Astrocyte of the cerebellum (primary cell): Measurements from ENCODE around the gene ELAVL2.

Experiments
- DNase-seq: peaks from one replicate; pipeline ENCODE4 v3.0.0-alpha.2; 2011; ENCODE audit warnings: low read depth
- H3K4me3 ChIP-seq: 2 replicates; pipeline ENCODE4 v1.5.1; 2011; ENCODE audit warnings: mild to moderate bottlenecking, low read depth, low read length, moderate library complexity
- in situ Hi-C: cut with HindIII; loops from 2 replicates; pipeline ENCODE4 v1.10.0; 2017; ENCODE audit warnings: low sequenced_read_pairs
- TF ChIP-seq, protein P1 (sequence below): IDR thresholded peaks from 2 replicates; pipeline ENCODE4 v1.5.1; 2012; ENCODE audit warnings: low read length, low read depth, moderate library complexity, mild to moderate bottlenecking; ENCODE audit errors: missing control alignments

The ELAVL2 gene

DNA sequence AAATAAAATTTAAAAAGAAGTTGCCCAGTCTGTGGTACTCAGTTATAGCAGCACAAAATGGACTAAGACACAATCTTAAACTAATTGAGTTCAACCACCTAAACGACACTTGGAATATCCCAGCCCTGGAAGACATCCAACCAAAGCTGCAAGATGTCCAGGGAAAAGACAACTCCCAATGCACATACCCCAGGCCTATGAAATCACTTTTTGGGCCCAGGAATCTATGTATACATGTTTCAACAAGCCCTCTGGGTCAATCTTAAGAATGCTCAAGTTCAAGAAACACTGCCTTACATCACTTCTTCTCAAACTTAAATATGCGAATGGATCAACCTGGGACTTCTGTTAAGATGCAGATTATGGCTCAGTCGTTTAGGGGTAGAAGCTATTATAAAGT is 148.6 kb downstream of the ELAVL2 start:
- DNase-seq, result no peak
- TF ChIP-seq, protein P1, sequence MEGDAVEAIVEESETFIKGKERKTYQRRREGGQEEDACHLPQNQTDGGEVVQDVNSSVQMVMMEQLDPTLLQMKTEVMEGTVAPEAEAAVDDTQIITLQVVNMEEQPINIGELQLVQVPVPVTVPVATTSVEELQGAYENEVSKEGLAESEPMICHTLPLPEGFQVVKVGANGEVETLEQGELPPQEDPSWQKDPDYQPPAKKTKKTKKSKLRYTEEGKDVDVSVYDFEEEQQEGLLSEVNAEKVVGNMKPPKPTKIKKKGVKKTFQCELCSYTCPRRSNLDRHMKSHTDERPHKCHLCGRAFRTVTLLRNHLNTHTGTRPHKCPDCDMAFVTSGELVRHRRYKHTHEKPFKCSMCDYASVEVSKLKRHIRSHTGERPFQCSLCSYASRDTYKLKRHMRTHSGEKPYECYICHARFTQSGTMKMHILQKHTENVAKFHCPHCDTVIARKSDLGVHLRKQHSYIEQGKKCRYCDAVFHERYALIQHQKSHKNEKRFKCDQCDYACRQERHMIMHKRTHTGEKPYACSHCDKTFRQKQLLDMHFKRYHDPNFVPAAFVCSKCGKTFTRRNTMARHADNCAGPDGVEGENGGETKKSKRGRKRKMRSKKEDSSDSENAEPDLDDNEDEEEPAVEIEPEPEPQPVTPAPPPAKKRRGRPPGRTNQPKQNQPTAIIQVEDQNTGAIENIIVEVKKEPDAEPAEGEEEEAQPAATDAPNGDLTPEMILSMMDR, result no peak
- in situ Hi-C loops, result no loop called here
- H3K4me3 ChIP-seq, result no peak overlapping the region

DNA sequence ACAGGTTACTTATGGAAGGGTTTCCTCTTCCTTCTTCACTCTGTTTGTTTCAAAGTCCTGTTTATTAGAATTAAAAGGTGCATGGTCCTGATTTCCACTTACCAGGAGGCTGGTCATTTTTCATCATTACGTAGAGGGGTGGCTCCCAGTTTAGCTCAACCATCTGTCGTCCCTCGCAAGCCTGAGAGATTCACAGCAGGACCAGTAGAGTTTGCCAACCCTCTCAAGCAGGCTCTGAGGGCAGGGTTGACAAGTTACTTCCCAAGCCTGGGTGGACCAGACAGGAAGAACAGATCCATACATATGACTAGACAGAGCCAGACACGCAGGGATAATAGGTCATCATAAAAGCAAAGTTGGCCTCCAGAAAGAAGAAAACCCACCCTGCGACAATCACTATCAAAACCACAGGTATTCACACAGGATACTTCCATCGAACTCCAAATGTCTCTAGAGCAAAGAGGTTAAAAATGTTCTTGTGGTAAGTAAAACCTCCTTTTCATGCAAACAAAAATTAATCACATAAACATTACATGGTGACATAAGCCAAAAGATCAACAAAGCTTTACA is 151.9 kb downstream of the ELAVL2 start:
- no peak overlapping the region for H3K4me3 ChIP-seq
- in situ Hi-C loops, result loop anchor here (5.0 kb wide), 1 partner anchor 43 kb away; no protein-coding TSS in a partner anchor
- DNase-seq, result no peak
- TF ChIP-seq, protein P1, result no peak

DNA sequence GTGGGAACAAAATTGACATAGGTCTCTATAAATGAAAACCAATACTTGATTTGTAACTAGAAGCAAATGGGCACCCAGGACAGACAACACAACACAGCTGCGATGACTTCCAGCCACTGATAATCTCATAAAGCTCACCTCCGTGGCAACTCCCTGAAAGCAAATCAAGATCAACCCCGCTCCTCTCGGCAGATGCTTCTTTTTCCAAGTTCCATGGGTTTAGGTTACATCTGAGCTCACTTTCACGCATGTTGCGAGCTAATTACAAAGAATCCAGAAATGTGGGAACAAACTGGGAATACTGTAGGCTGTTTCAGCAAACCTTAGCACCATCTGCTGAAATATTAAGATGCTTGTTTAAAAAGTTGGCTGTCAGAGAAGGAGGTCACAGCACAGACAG is 153.9 kb downstream of the ELAVL2 start:
- no peak overlapping the region for H3K4me3 ChIP-seq
- TF ChIP-seq, protein P1, result no peak
- in situ Hi-C loops, result loop anchor here (5.0 kb wide), 1 partner anchor 45 kb away; no protein-coding TSS in a partner anchor
- no peak for DNase-seq

DNA sequence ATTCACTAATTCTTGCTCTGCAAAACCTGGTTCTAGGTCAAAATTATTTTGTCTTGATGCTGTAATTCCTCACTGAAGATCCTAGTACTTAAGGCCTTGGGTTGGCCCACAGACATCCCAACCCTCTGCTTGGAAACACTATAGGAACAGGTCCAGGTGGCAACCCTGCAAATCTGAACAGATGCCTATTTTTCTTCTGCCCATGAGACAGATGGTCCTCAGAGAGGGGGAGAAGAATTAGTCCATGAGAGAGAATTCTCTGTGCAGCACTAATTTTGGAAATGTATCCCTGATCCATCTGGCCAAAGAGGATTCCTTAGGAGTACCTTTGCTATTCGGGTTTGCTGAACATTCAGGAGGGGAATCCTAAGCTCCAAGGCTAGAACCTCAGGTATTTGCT is 156.3 kb downstream of the ELAVL2 start:
- no peak for DNase-seq
- in situ Hi-C loops, result loop anchor here (5.0 kb wide), 1 partner anchor 48 kb away; no protein-coding TSS in a partner anchor
- H3K4me3 ChIP-seq, result no peak overlapping the region
- TF ChIP-seq, protein P1, result no peak

DNA sequence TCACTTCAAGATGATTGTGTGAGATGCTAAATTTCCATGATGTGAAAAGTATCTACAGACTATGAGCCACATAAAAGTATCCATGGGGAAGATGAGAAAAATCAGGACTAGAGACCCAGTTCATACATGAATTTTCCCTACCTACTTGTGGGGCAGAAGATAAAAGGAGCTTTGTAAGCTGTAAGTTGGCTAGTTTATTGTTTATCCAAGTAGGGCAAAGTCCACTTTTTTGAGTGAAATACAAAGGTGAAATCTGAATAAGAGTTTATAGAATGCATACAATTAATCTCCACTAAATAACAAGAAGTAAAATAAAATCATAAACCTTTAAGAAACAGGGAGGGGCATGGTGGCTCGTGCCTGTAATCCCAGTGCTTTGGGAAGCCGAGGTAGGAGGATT is 160.4 kb downstream of the ELAVL2 start:
- H3K4me3 ChIP-seq, result no peak overlapping the region
- in situ Hi-C loops, result no loop called here
- DNase-seq, result no peak
- TF ChIP-seq, protein P1, result no peak

DNA sequence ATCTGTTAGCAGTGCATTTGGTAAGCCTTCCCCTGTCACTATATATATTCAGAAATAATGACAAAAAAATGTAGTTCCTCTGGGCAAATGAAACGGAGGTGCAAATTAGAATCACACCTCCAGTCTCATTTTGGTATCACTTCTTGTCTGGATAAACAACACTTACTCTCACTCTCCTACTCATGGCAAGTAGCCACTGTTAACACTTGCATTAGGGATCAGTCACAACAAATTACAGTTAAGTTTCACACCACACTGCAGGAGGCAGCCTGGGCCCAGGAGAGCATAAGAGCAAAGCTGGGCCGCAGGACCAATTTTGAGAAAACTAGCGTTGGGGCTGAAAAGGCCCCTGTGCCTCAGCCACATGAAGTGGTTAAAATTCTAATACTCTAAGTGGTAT is 161.0 kb downstream of the ELAVL2 start:
- DNase-seq, result no peak
- TF ChIP-seq, protein P1, result no peak
- in situ Hi-C loops, result no loop called here
- H3K4me3 ChIP-seq, result no peak overlapping the region

DNA sequence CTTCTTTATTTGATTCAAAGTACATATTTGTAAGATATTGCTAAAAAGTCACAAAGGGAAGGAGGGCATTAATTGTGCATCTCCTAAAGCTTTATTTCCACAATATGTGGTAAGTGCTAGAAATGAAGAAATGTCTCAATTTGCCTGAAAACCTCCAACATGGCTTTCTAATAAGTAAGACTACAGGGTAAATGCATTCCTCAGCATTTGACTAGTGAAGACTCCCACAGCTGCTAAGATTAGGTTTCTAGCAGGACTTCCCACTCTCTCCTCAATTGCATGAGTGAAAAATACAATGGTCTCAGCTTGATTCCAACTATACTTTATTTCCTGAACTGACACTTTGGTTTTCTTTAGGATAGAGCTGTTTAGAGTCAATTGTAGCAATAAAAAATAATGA is 162.1 kb downstream of the ELAVL2 start:
- in situ Hi-C loops, result no loop called here
- DNase-seq, result no peak
- no peak overlapping the region for H3K4me3 ChIP-seq
- TF ChIP-seq, protein P1, result no peak
